GM12878 (cell line): Measurements from ENCODE around the gene FMN2. TPM values are rescaled to one million over a fixed set of nuclear protein-coding genes. Genes with fewer than 3 reads are reported as not detected.

Experiments used
- ATAC-seq: fragments of 200-7000 bp; cut with Tn5 transposase; 3 replicates; pipeline ENCODE4 v1.9.1; 2020; ENCODE audit warnings: mild to moderate bottlenecking, moderate library complexity
- BruUV-seq: library from RNA; stranded (reverse); fragments of 400-500 nt; replicated peaks from 2 replicates; lab custom pipeline; 2021; lab: Mats Ljungman, UMichigan
- CTCF ChIA-PET: fragments of 300-600 bp; sonication (Branson Sonifier 250); formaldehyde crosslinking; extraction: SDS; loops from one replicate; lab custom pipeline; 2021; ENCODE audit warnings: inconsistent platforms; lab: Yijun Ruan, JAX
- POLR2A ChIA-PET: fragments of 350-600 bp; formaldehyde crosslinking; extraction: SDS; loops from one replicate; lab custom pipeline; 2021; ENCODE audit warnings: inconsistent platforms; lab: Charles Lee
- RAD21 ChIA-PET: fragments of 300-600 bp; sonication (Branson Sonifier 250); formaldehyde crosslinking; loops from one replicate; lab custom pipeline; 2023; ENCODE audit warnings: antibody characterized with exemption; ENCODE audit not compliant: unreplicated experiment; lab: Charles Lee
- SMC1A ChIA-PET: fragments of 300-600 bp; sonication (Branson Sonifier 250); formaldehyde crosslinking; loops from one replicate; lab custom pipeline; 2023; ENCODE audit not compliant: unreplicated experiment, uncharacterized antibody; lab: Charles Lee
- DNase-seq: peaks from one replicate; pipeline ENCODE4 v3.0.0-alpha.2; 2011; ENCODE audit warnings: low read depth, low spot score
- FAIRE-seq: peaks from 3 replicates; lab custom pipeline; 2011; peaks lifted over from hg19 to GRCh38; lab: Jason Lieb, UNC
- H2AFZ ChIP-seq: 2 replicates; pipeline ENCODE4 v1.6.0; 2011; ENCODE audit warnings: low read depth, low read length, control low read depth; ENCODE audit not compliant: control insufficient read depth
- H3K27ac ChIP-seq: 2 replicates; pipeline ENCODE4 v1.5.1; 2011; ENCODE audit warnings: control low read depth; ENCODE audit not compliant: control insufficient read depth, insufficient read depth
- H3K27me3 ChIP-seq, 2 experiments: replicated peaks in 1 of 2; 2 replicates each; pipeline versions ENCODE4 v1.6.0 to v1.6.1; 2011; ENCODE audit warnings: low read length in 1 of 2; ENCODE audit not compliant: control insufficient read depth in 2 of 2, insufficient read depth in 2 of 2
- H3K36me3 ChIP-seq, 2 experiments: 2 replicates each; pipeline ENCODE4 v1.5.1; 2011; ENCODE audit warnings: low read length in 1 of 2; ENCODE audit not compliant: control insufficient read depth in 2 of 2, insufficient read depth in 2 of 2
- H3K4me1 ChIP-seq: 2 replicates; pipeline ENCODE4 v1.6.1; 2011; ENCODE audit warnings: mild to moderate bottlenecking, low read length, moderate library complexity, mixed read lengths; ENCODE audit not compliant: control insufficient read depth, insufficient read depth
- H3K4me2 ChIP-seq: 2 replicates; pipeline ENCODE4 v1.6.0; 2011; ENCODE audit warnings: control low read depth; ENCODE audit not compliant: control insufficient read depth, insufficient read depth
- H3K4me3 ChIP-seq: fragments of 200-600 bp; sonication (generic); 2 replicates; pipeline ENCODE4 v1.5.1; 2016
- H3K79me2 ChIP-seq: 2 replicates; pipeline ENCODE4 v1.6.0; 2011; ENCODE audit warnings: low read length; ENCODE audit not compliant: control insufficient read depth, insufficient read depth
- H3K9ac ChIP-seq: 2 replicates; pipeline ENCODE4 v1.8.0; 2011; ENCODE audit warnings: low read length, control low read depth, mixed read lengths; ENCODE audit not compliant: control insufficient read depth, insufficient read depth
- H3K9me3 ChIP-seq: replicated peaks from 3 replicates; pipeline ENCODE4 v1.5.1; 2011; ENCODE audit warnings: mild to moderate bottlenecking, low read length; ENCODE audit not compliant: control insufficient read depth, insufficient read depth
- H4K20me1 ChIP-seq: 2 replicates; pipeline ENCODE4 v1.6.0; 2011; ENCODE audit not compliant: control insufficient read depth, insufficient read depth
- BHLHE40 ChIP-seq, 2 experiments: fragments of 450-650 bp in 1 of 2; IDR thresholded peaks; 2 replicates each; pipeline ENCODE4 v1.6.1; 2011 to 2017; ENCODE audit warnings: low read depth in 2 of 2, borderline replicate concordance in 1 of 2, improper control_type of control experiment in 1 of 2, low read length in 1 of 2, mild to moderate bottlenecking in 1 of 2
- CREB1 ChIP-seq: IDR thresholded peaks from 2 replicates; pipeline ENCODE4 v1.6.1; 2012; ENCODE audit warnings: low read depth, mild to moderate bottlenecking, inconsistent platforms
- FOXM1 ChIP-seq: IDR thresholded peaks from 2 replicates; pipeline ENCODE4 v1.6.1; 2012; ENCODE audit warnings: low read depth, mild to moderate bottlenecking, inconsistent platforms, low read length, moderate library complexity
- JUNB ChIP-seq: IDR thresholded peaks from 2 replicates; pipeline ENCODE4 v1.6.1; 2016; ENCODE audit warnings: antibody characterized with exemption, mild to moderate bottlenecking
- KAT2A ChIP-seq: conservative IDR thresholded peaks from 2 replicates; pipeline ENCODE4 v1.6.1; 2011; ENCODE audit warnings: low read depth, low read length; ENCODE audit not compliant: control insufficient read depth
- LARP7 ChIP-seq: fragments of 450-650 bp; IDR thresholded peaks from 2 replicates; pipeline ENCODE4 v1.6.1; 2017; ENCODE audit warnings: mild to moderate bottlenecking
- MTA3 ChIP-seq: IDR thresholded peaks from 2 replicates; pipeline ENCODE4 v1.6.1; 2012; ENCODE audit warnings: low read length, inconsistent platforms, borderline replicate concordance
- MXI1 ChIP-seq: fragments of 150-350 bp; IDR thresholded peaks from 2 replicates; pipeline ENCODE4 v1.6.1; 2011; ENCODE audit warnings: low read depth, mild to moderate bottlenecking, inconsistent platforms, low read length, improper control_type of control experiment
- MYB ChIP-seq: fragments of 150-350 bp; IDR thresholded peaks from 2 replicates; pipeline ENCODE4 v1.6.1; 2014; ENCODE audit warnings: mild to moderate bottlenecking, low read depth, low read length, borderline replicate concordance
- NR2F1 ChIP-seq: fragments of 450-650 bp; conservative IDR thresholded peaks from 2 replicates; pipeline ENCODE4 v1.6.1; 2017; ENCODE audit warnings: mild to moderate bottlenecking
- SMAD1 ChIP-seq: fragments of 450-650 bp; IDR thresholded peaks from 2 replicates; pipeline ENCODE4 v1.6.1; 2018; ENCODE audit warnings: mild to moderate bottlenecking, low read depth; ENCODE audit not compliant: partially characterized antibody
- STAT3 ChIP-seq: IDR thresholded peaks from 2 replicates; pipeline ENCODE4 v1.6.1; 2011; ENCODE audit warnings: low read depth, low read length, improper control_type of control experiment
- WRNIP1 ChIP-seq: IDR thresholded peaks from 2 replicates; pipeline ENCODE4 v1.6.1; 2011; ENCODE audit warnings: low read depth, low read length, improper control_type of control experiment, borderline replicate concordance
- WGBS: methylation state at CpG from one replicate; pipeline ENCODE4 v1.1.6; 2016; ENCODE audit warnings: low lambda C conversion rate; ENCODE audit not compliant: insufficient replicate concordance, insufficient coverage; ENCODE audit errors: missing lambda C conversion rate; 5-methylcytosine and 5-hydroxymethylcytosine counted together
- in situ Hi-C: fragments of 300-500 bp; cut with MboI; formaldehyde crosslinking; loops from 9 replicates; pipeline ENCODE4 v1.14.3; 2018; ENCODE audit warnings: mixed read lengths
- intact Hi-C: fragments of 100-400 bp; cut with micrococcal nuclease; formaldehyde crosslinking; loops from one replicate; pipeline ENCODE4 v1.14.2; 2022; ENCODE audit not compliant: unreplicated experiment
- polyA plus RNA-seq, 11 experiments: library from polyadenylated mRNA; depleted of rRNA in 4 of 11; unstranded in 6 of 11; stranded (reverse) in 5 of 11; fragments of >200 nt; fragmentation: Nextera tagmentation in 4 of 11; fragmentation: Illumina TruSeq in 1 of 11; extraction: Ambion mirVana in 4 of 11; extraction: Trizol in 1 of 11; gene quantifications; 1 replicate in 1 of 11; 2 replicates in 10 of 11; pipeline versions ENCODE4 v1.2.1 to v1.2.3, GENCODE V29; 2011 to 2016; ENCODE audit warnings: inconsistent platforms in 2 of 11, missing spikeins in 2 of 11, low read depth in 1 of 11
- total RNA-seq, 4 experiments: library from RNA; depleted of rRNA in 3 of 4; stranded (reverse); fragments of >200 nt in 3 of 4; fragmentation: Illumina TruSeq in 1 of 4; extraction: Trizol in 1 of 4; gene quantifications; 2 replicates each; pipeline versions ENCODE4 v1.2.1 to v1.2.3, GENCODE V29; 2013 to 2021
- TF ChIP-seq, protein P1 (sequence below): IDR thresholded peaks from 2 replicates; pipeline ENCODE4 v1.6.1; 2011; ENCODE audit warnings: low read depth, mild to moderate bottlenecking, low read length, moderate library complexity, borderline replicate concordance; ENCODE audit errors: extremely low read depth
- TF ChIP-seq, protein P2 (sequence below): fragments of 150-350 bp; IDR thresholded peaks from 2 replicates; pipeline ENCODE4 v1.6.1; 2016; ENCODE audit warnings: low read depth, low read length

Gene FMN2
- total and polyA plus RNA-seq, 10 of the 15 experiments (the other 5 are each of a cell fraction or from before 2014, with no cell fraction given): 0.60 TPM; not detected in 9

DNA sequence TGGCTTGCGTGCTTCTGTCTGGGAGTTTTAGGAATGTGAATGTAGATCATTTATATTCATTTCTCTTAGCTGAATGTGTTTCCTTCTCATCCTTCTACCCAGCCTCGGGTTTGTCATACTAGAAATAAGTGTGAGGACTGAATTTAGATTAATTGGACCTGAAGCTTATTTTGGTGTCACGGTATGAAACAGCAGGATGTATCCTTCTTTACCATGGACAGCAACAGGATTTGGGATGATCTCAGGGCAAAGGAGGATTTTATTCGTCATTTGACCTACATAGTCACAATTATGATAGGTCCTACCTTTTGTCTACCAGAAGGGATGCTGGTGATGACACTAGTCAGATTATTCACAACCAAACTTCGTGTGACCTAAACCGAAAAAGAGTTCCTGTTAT is 127.4 kb downstream of the FMN2 start:
- Histone ChIP-seq H4K20me1 (no peaks in the 10 kb centered on the region), H3K4me3 (no peak overlapping the region), H3K9ac (no peak overlapping the region), H3K27ac (no peak overlapping the region), H3K36me3 (no peaks in the 10 kb centered on the region), H2AFZ (no peak overlapping the region)
- WGBS: 9% methylated on average over 6 of the region's 6 CpGs
- POLR2A ChIA-PET: no interaction called here
- FAIRE-seq (no peak), DNase-seq (no peak)
- CTCF ChIA-PET: no interaction called here
- TF ChIP-seq SMAD1 (no peak), KAT2A (no peak), WRNIP1 (no peak), CREB1 (no peak), NR2F1 (no peak), LARP7 (no peak), JUNB (no peak), MYB (no peak), STAT3 (no peak), MTA3 (no peak), FOXM1 (no peak), BHLHE40 (IDR thresholded peaks at IDR 0.05; ENCODE audit: borderline replicate concordance in 1 of 2, low read depth in 2 of 2, low read length in 1 of 2) (no peak), MXI1 (no peak)
- TF ChIP-seq, protein P1, sequence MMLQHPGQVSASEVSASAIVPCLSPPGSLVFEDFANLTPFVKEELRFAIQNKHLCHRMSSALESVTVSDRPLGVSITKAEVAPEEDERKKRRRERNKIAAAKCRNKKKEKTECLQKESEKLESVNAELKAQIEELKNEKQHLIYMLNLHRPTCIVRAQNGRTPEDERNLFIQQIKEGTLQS: no peak
- TF ChIP-seq, protein P2, sequence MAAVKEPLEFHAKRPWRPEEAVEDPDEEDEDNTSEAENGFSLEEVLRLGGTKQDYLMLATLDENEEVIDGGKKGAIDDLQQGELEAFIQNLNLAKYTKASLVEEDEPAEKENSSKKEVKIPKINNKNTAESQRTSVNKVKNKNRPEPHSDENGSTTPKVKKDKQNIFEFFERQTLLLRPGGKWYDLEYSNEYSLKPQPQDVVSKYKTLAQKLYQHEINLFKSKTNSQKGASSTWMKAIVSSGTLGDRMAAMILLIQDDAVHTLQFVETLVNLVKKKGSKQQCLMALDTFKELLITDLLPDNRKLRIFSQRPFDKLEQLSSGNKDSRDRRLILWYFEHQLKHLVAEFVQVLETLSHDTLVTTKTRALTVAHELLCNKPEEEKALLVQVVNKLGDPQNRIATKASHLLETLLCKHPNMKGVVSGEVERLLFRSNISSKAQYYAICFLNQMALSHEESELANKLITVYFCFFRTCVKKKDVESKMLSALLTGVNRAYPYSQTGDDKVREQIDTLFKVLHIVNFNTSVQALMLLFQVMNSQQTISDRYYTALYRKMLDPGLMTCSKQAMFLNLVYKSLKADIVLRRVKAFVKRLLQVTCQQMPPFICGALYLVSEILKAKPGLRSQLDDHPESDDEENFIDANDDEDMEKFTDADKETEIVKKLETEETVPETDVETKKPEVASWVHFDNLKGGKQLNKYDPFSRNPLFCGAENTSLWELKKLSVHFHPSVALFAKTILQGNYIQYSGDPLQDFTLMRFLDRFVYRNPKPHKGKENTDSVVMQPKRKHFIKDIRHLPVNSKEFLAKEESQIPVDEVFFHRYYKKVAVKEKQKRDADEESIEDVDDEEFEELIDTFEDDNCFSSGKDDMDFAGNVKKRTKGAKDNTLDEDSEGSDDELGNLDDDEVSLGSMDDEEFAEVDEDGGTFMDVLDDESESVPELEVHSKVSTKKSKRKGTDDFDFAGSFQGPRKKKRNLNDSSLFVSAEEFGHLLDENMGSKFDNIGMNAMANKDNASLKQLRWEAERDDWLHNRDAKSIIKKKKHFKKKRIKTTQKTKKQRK: no peak
- TF ChIP-seq, all 136 proteins: peak for 0
- H3K4me2 ChIP-seq: no peak overlapping the region
- ChIA-PET RAD21 (no interaction called here), SMC1A (interaction anchor here (0.6 kb wide), 1 partner anchor 82 kb away, joined by 3 read pairs; no protein-coding TSS in a partner anchor)
- no TSS peak for BruUV-seq
- in situ Hi-C loops: no loop called here
- ATAC-seq: no peak
- H3K27me3 ChIP-seq: no peaks in the 10 kb centered on the region
- no peaks in the 10 kb centered on the region for H3K9me3 ChIP-seq
- no peaks in the 10 kb centered on the region for H3K4me1 ChIP-seq
- H3K79me2 ChIP-seq: no peaks in the 10 kb centered on the region
- intact Hi-C loops: no loop called here
